GM21723 (cell line): ENCODE data around the gene MALSU1.
"Not testable (repeated sequence)": the region's sequence is repeated elsewhere in the genome, so short reads cannot be mapped to it uniquely, and the experiment has no call there.

Experiments
- ATAC-seq: cut with Tn5 transposase; IDR thresholded peaks from one replicate; pipeline ENCODE4 v1.9.1; 2021; ENCODE audit warnings: mild to moderate bottlenecking, moderate library complexity; ENCODE audit not compliant: unreplicated experiment

Gene MALSU1

DNA sequence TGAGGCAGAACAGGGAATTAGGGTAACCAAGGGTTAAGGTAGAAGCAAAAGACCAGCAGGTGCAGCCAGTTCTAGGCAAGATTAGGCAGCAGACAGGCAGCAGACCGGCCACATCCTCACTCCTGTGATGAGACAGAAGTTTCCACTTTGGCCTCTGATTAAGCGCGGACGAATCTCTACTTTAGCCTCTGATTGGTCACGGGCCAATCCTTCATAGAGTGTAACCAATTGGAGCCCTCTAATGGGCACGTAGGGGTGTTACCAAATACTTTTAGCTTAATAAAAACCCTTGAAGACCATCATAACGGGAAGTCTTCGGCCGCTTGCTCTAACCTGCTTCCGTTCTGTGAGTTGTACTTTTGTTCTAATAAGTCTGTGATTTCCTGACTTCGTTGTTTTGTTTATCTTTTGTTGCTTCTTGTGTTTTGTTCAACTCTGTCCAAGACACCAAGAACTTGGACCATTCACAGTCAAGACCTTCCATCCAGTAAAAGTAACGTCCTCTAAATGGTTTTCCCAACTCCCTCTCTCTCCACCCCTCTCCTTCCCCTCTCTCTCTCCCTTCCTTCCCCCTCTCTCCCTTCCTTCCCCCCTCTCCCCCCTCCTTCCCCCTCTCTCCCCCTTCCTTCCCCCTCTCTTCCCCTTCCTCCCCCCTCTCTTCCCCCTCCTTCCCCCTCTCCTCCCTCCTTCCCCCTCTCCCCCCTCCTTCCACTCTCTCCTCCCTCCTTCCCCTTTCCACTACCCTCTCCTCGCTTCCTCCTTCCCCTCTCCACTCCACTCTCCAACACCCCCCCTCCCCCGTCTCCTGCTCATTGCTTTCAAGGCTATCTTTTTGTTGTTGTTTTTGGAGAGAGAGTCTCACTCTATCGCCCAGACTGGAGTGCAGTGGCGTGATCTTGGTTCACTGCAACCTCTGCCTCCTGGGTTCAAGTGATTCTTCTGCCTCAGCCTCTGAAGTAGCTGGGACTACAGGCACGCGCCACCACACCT lies 13.2 kb upstream of the MALSU1 start:
- no peak for ATAC-seq

DNA sequence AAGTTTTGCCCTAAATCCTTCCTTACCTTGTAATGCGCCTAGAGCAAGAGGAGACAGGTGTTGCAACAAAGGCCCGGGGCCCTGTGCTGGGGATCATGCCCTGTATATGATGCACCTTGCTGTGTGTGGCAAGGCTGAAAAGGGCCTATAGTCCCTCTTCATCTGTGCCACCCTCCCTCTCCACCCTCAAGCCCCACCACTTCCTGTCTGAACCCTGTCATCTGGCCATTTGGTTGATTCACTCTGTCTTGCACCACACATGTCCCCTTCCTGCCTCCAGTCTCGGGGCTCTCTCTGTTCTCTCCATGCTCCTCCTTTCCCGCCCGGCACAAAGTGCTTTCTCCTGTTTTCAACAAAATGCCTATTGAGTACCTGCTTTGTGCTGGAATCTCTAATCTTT lies 11.5 kb upstream of the MALSU1 start:
- no peak for ATAC-seq

DNA sequence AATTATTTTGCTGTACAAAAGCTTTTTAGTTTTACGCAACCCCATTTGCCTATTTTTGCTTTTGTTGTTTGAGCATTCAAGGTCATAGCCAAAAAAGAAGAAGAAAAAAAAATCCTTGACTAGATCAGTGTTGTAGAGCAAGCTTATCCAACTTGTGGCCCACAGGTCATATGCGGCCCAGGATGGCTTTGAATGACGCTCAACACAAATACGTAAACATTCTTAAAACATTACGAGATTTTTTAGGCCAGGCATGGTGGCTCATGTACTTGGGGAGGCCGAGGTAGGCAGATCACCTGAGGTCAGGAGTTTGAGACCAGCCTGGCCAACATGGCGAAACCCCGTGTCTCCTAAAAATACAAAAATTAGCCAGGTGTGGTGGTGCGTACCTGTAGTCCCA lies 8.1 kb upstream of the MALSU1 start:
- ATAC-seq: no peak

DNA sequence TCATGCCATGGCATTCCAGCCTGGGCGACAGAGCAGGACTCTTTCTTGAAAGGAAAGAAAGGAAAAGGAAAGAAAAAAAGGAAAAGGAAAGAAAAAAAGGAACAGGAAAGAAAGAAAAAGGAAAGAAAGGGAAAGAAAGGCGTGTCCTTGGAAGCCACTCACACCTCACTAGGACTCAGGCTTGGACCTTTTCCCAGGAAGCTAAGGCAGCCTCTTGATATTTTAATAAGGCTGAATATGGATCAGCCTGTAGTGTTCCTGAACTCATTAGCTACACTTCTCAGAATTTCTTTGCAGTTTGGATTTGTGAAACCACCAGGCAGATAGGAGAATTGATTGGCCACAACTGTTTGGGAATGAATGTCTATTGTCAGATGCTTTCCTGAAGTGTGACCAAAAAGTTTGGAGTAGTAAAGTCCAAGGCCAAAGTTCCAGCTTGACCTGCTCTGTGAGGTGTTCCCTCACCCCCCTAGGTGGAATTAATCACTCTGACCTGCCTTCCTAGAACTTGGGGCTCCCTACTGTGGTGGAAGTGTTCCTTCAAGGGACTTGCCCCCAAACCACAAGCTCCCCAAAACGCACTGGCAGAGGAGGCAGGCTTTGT lies 7.1 kb upstream of the MALSU1 start:
- ATAC-seq: no peak

DNA sequence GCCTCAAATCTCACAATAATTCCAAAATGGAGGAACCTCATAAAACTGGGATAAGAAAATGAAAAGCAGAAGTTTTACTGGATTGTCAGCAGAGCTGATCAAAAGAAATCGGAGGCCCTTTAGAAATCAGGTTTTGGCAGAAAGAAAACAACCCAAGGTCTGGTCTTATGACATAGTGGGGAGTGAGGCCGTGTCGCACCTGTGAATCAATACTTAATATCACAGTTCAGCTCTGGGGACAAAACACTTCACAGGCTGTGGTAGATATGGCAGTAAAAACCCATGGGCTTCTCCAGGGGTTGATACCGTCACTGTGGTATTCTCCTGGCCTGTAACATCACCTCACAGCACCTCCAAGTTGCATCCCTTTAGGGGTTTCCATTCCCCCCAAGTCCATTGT lies 6.5 kb upstream of the MALSU1 start:
- no peak for ATAC-seq

DNA sequence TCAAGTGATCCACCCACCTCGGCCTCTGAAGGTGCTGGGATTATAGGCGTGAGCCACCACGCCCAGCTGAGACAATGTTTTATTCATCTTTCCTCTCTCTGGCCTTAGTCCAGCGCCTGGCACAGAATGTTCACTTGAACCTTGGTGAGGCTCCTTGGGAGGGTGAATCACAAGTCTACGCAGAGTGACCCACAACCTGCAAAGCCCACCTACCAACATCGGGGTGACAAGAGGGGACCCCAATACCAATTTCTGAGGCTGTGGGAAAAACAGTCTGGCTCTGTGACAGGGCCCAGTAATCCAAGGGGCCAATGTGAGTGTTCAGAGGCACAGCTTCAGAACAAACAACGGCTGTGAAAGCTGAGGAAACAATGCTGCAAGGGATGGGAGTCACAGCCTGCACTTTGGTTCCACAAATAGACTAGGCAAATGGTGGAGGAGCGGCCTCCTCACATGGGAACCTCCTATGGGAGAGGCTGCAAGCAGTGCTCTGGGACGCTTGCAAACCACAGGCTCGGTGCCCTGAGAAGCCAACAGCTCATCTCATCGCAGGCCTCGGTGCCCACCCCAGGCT lies 5.6 kb upstream of the MALSU1 start:
- ATAC-seq: no peak

DNA sequence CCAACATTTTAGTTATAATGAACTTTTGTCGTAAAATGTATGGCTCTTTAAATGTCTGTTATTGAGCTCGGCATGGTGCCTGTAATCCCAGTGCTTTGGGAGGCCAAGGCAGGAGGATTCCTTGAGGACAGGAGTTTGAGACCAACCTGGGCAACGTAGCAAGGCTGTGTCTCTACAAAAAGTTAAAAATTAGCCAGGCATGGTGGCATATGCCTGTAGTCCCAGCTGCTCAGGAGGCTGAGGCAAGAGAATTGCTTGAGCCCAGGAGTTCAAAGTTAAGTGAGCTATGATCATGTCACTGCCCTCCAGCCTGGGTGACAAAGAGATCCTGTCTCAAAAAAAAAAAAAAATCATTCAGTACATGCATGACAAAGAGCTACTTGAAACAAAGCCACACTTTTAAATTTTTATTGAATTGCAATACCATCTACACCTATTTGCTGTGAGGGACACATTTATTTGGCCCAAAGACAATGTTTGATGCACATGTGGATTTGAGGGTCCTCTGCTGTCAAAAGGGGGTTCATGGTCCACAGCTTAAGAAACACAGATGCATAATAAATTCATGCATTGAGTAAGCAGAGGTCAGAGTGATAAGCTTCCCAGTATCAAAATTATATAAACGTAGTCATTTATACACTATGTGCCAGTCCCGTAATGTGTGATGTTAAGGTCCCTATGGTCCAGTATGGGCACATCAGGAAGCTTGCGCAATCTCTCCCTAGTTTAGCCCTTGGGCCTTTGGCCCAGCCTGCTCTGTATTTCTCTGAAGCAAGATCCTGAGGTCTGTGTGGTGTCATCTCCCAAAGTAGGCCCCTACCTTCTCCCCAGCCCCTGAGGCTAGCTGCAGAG lies 4.4 kb upstream of the MALSU1 start:
- ATAC-seq: no peak

DNA sequence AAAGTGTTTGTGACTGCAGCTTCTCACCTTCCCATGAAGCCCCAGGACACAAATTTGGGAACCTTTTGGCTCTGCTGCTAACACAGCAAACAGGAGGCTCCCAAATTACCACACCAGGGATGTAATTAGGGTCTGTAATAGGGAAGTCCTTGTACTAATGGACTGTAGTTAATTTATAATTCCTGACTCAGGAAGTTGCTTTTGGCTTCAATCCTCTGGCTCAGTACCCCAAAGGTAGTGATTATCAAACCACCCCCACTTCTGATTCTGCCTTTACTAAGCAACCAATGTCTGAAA lies 3.8 kb upstream of the MALSU1 start:
- ATAC-seq: no peak

DNA sequence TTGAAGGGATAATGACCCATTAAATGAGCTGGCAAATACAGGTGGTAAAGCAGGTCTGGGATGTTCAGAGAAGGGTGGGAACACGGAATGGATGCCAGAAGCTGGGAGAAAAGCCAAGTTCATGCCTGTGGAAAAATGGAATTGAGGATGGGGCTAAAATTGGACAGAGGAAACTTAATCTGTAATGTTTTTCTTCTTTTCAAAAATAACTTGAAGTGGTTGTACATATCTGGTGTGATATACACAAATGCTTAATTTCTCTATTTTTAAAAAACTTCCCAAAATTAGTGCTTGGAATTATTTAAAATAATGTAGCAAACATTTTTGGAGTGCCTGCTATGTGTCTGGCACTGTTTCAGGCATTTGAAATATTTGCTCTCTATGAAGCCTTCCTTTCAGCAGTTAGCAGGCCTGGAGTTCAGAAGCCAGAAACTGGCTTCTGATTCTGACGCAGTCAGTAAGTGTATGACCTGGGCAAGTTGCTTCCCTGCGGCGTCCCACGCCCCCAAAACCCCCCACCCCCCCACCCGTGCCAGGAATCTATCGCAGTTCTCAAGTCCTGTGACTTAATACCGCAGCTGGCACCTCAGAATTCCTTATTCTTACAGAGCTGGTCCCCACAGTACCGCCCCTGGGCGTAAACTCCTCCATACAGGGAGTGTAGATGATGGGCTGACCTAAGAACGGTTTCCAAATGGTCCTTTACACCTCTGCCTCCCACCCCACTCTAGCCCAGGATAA lies 828 bp upstream of the MALSU1 start:
- ATAC-seq: no peak

DNA sequence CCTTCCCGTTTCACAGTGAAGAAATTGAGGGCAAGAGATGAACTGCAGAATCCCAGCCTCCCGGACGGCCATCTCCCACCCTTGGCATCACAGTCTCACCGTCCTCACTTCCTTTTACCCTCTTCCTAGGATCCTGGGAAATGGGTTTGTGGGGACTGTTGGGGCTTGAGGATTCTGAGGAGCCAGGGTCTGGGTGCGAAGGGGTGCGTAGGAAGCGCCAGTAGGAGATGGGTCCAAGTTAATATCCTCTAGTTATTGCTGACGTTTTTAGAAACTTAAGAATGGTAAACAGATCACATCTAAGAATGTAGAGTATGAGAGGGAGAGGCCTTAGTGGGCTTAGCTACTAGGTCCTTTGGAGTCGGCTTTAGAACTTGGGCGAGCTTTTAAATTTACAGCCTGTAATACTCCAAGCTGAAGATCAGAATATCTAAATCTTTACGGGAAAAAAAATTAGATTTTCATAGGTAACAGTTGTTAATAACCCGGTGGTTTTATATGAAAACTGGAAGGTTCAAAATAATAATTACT lies 696 bp downstream of the MALSU1 start:
- ATAC-seq: no peak

DNA sequence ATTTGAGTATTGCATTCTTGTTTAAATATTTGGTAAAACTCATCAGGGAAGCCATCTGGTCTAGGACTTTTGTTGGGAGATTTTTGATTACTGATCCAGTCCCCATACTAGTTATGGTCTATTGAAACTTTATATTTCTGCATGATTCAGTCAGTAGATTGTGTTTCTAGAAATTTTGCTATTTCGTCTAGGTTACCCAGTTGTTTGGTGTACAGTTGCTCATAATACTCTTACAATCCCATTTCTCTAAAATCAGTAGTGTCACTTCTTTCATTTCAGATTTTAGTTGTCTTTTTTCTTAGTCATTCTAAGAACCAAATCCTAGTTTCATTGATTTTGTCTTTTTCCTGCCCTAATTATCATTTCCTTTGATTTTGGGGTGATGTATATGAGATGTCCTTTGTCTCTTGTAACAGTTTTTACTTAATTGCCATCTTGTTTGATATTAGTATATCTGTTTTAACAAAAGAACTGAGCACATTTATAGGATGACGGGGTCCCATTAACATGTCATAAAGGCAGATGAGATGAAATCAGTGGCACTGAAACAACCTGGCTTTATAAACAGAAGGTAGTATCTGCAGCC lies 7.9 kb downstream of the MALSU1 start:
- no peak for ATAC-seq

DNA sequence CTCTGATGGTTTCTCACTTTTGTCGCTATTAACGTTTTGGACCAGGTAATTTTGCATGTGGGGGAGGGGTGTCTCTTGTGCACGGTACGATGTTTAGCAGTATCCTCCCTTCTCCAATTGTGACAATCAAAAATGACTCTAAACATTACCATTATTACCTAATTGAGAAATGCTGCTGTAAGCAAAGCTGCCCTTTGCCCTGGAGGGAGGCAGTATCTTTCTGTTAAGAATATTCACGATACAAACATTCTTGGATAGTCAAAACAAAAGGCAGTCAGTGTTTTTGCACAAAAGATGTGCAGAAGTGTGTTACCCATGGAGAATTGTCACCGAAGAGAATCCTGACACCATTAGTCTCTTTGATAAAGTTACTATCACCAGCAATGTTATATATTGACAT lies 9.6 kb downstream of the MALSU1 start:
- no peak for ATAC-seq

DNA sequence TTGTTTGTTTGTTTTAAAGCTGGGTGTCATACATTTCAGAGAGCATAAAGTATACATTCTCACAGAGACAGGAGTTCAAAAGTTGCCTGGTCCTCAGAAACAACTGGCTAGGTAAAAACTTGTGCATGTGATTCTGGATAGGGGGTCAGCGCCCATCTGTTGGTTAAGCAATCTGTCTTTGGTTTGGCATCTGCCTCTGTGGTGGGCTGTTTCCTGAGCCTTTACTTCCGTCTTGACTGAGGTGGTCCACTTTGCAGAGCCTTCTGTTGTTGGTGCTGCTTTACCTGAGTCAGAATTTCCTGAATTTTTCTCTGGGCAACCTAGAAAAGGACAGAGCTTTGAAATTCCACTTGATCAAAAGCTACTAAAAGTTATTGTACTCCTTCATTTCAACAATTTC lies 13.0 kb downstream of the MALSU1 start:
- ATAC-seq: not testable (repeated sequence)

DNA sequence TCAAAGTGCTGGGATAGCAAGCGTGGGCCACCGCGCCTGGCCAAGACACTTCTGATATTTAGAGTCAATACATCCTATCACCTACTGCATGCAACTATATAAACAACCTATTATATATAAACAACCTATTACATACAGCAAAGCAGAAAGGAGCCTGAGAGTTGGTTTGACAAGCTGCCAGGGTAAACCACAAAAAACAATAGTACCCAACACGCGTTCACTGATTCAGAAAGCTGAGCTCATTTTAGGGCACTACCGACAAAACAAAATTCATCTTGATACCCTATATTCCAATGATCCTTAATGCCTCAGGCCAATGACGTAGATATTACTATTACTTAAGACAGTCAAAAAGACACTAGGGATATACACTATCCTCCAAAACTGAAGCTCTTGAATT lies 16.2 kb downstream of the MALSU1 start:
- ATAC-seq: no peak

DNA sequence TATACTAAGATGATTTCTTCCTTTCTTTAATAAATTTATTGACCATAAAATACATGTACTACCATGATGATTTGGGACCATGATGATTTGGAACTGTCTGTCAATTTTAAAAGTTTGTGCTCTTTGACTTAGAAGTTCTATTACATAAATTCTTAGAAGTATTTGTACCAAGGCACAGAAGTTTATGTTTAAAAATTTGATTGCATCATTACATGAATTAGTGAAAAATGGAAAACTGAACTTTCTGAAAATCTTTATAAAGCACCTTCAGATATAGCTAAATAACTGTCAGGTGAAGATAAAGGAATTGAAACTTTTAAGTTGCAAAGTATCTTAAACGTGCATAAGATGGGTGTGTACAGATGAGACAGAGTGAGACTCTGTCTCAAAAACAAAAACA lies 32.0 kb downstream of the MALSU1 start:
- no peak for ATAC-seq

DNA sequence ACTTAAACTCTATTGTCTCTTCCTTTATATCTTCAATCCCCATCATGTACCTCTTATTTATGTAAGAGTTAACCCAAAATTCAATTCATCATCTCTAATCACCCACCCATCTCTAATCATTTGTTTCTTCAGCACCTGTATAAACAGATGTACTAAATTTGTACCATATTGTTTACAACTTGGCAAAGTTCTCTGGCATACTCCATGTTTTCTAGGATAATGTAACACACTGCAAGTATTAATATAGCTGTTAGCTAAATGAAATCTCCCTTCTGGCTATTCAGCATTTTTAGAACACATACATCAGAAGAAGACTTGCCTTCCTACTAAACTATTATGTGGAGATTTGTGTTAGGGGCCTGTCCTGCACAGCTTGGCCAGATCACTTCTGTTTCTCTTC lies 33.1 kb downstream of the MALSU1 start:
- no peak for ATAC-seq

DNA sequence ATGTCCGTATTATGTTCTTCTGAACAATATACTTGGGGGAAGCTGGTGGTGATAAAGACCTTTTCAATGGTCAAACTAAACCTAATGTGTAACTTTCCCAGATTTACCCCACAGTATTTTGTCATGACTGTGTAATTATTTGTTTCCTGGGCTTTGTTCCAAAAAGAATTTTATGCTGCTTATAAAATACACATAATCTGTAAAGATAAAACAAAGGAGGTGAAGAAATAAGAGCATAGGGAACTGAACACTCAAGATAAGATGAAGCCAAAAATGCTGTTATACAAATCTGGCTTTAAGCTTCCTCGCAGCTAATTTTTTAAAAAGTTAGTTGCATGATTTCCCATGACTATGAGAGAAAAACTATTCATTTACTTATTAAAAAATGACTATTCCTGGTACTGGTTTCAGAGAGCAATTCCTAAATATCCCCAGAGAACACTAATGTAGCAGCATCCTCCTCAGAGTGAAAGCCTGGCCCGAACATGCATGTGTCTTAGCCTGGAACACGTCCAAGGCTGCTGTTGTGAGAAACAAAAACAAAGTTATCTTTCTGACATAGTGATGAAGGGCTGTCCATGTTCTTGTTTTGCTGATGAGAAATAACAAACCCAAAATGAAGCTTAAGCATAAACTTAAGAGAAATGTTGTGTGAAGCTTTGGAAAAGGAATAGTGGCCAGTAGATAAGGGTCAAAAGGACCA lies 33.9 kb downstream of the MALSU1 start:
- ATAC-seq: no peak

DNA sequence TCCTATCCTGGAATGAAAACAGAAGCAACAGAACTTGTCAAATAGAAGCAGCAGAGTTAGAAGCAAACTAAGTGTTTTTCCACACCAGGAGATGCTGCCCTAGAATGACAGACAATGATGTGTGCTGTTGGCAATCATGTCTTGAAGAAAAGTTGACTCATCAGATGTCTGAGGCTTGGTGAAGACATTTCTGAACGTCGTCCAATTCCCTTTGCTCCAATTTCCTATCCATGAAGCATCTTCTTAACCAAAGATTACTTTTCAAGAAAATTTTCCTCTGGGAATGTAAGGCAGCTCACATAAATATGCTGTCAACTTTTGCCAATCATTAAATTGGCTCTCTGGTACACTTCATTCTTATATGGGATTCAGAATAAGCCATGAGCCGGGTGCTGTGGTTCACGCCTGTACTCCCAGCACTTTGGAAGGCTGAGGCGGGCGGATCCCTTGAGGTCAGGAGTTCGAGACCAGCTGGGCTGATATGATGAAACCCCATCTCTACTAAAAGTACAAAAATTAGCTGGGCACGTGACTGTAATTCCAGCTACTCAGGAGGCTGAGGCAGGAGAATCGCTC lies 34.6 kb downstream of the MALSU1 start:
- no peak for ATAC-seq

DNA sequence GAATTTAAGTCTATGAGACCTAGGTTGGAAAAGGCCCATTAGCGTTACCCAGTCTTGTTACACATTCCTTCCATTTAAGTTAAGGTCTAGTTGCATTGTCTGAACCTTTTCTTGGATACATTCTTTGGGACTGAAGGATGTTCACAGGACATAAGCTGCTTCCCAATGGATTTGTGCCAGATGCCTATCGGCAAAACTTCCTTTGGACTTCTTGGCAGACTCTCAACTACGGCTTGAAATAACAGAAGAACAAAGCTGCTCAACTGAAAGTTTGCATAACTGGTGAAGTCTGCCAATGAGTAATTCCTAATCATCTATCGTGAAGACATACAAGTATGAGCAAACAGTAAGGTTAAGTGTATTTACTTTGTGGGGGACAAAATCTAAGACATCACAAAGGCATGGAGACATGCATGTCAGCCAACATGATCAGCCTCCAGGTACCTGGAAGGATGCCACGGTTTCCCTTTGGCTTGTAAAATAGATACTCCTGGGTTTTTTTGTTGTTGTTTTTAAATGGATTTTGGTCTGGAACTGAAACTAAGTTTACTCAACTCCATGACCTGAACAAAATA lies 35.4 kb downstream of the MALSU1 start:
- no peak for ATAC-seq
